HG03159 (cell line): Measurements from ENCODE around the gene PRKCI.
"Not testable (repeated sequence)": the region's sequence is repeated elsewhere in the genome, so short reads cannot be mapped to it uniquely, and the experiment has no call there.

Source experiments
- ATAC-seq: cut with Tn5 transposase; IDR thresholded peaks from one replicate; pipeline ENCODE4 v1.9.1; 2021; ENCODE audit warnings: mild to moderate bottlenecking, moderate library complexity; ENCODE audit not compliant: unreplicated experiment

Gene PRKCI

DNA sequence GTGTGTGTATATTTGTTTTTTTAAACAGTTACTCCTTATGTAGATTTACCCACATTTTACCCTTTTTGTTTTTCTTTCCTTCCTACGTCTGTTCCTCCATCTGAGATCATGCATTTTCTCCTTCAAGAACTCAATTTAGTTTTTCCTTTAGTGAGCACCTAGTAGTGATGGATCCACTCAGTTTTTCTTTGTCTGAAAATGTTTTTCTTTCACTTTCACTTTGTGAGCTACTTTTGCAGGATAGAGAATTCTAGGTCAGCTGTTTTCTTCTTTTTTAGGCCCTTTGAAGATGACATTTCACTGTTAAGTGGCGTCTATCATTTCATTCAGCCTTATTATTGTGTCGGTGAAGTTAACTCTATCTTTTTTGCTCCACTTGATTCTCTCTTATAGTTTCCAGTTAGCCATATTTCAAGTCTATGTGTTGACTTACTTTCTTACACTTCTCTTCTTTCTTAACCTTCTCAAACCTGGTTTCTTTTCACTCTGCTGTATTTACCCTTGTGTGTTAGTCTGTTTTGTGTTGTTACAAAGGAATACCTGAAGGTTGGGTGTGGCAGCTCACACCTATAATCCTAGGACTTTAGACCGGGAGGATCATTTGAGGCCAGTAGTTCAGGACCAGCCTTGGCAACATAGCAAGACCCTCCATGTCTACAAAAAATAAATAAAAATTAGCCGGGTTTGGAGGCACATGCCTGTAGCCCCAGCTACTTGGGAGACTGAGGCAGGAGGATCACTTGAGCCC is 55.8 kb downstream of the PRKCI start:
- no peak for ATAC-seq

DNA sequence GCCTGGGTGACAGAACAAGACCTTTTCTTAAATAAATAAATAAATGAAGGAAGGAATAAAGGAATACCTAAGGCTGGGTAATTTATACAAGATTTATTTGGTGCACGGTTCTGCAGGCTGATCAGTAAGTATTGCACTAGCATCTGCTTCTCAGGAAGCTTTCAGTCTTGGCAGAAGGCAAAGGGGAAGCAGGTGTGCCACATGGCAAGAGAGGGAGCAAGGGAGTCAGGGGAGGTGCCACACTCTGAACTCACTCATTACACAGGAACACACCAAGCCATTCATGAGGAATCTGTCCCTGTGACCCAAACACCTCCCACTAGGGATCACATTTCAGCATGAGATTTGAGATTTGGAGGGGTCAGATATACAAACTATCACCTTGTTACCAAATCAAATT is 56.4 kb downstream of the PRKCI start:
- ATAC-seq, result no peak

DNA sequence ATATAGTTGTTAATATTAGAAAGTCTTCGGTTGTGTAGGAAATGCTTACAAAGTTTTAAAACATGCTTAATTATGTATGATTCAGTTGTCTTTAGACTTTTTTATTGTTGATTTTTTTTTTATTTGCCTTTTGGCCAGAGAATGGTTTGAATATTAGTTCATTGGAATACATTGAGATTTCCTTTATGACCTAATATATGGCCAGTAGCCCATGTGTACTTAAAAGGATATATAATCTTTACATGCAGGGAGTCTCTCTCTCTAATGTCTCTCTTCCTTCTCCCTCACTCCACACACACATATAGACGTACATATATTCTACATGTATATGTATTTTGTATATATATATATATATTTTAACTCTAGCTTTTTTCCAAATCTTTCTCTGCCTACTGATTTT is 68.0 kb downstream of the PRKCI start:
- ATAC-seq, result no peak

DNA sequence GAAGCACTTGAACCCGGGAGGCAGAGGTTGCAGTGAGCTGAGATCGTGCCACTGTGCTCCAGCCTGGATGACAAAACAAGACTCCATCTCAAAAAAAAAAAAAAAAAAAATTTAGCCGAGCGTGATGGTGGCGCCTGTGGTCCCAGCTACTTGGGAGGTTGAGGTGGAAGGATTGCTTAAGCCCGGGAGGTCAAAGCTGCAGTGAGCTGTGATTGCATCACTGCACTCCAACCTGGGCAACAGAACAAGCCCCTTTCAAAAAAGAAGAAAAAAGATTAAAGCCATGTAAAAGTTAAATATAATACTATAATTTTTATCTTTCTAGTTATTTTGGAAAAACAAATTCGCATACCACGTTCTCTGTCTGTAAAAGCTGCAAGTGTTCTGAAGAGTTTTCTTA is 73.4 kb downstream of the PRKCI start:
- no peak for ATAC-seq

DNA sequence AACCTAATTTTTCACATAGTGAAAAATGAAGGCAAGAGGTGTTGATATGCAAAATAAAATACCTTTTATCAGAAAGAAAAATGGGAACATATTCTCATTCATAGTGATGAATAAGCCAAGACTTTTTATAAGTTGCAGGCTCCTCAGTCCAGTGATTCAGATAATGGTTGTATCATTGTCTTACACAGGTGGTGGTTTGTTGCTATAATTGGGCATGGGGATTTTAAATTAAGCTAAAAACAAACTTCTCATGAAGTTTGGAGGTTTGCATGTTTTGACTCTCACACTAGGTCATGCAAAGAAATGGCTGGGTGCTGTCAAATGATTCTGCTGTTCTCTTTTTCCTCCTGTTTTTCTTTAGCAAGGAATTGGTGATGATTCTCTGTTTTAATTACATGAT is 74.5 kb downstream of the PRKCI start:
- no peak for ATAC-seq

DNA sequence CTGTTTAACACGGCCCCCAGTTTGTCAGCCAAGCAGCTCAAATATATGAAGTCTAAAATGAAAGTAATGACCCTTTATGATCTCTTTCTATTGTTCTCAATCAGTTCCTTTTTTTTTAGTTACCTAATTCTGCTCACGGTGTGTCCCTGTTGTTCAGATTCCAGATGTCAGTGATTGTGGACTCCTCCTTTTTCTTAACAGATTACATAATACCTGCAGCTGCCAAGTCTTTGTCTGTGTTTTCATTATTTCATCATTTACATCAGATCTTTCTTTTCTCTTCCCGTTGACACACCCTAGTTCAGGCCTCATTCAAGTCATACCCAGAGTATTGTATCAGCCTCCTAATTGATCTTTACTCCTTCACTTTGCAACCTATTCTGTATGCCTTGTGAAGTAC is 79.2 kb downstream of the PRKCI start:
- ATAC-seq, result no peak

DNA sequence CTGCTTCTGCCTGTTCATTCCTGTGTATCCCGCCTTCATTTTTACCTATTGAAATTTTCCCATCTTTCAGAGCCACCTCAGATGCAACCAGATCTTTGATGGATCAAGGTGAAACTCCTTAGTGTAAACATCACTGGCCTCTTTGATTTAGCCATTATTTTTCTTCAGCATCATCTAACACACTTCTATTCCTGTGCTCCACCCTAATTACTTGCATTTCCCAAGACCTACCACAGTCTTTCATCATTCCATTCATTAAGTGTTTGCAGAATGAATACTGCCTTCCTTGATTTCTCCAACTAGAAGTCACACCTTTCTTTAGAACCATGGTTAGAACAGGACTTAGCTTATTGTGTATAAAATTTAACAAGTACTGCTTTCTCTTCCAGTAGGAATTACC is 79.8 kb downstream of the PRKCI start:
- ATAC-seq, result no peak

DNA sequence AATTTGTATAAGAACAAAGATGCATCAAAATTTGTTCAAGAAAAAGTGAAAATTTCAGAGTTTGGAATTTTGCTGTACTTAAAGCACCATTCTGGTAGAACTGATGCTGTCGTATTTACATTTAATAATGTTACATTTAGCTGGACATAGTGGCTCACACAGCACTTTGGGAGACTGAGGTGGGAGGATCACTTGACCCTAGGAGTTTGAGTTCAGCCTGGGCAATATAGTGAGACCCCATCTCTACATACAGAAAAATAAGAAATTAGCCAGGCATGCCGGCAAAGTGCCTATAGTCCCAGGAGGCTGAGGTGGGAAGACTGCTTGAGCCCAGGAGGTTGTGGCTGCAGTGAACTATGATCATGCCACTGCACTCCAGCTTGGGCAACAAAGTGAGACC is 83.8 kb downstream of the PRKCI start:
- ATAC-seq, result no peak

DNA sequence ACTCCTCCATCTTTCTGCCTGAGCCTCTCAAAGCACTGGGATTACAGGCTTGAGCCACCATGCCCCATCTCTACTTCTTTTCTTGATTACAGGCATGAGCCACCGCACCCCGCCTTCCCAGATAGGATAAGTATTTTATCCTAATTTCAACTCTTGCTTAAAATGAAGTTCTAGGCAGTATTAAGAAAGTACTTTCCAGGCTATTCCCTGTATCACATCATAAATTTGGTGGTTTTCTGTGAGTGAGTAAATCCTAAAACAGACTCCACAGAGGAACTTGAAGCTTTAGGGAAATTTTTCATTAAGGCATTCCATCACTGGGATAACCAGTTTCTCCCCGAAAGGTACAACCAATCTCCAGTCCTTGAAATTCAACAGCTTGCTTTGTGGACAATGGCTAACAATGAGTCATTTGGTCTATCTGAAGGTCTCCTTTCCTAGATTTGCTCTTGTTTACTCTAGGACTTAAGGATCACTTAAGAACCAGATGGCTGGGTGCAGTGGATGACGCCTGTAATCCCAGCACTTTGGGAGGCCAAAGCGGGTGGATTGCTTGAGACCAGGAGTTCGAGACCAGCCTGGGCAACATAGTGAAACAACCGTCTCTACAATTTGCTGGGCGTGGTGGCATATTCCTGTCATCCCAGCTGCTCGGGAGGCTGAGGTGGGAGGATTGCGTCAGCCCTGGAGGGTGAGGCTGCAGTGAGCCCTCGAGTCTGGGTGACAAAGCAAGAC is 85.6 kb downstream of the PRKCI start:
- ATAC-seq, result no peak

DNA sequence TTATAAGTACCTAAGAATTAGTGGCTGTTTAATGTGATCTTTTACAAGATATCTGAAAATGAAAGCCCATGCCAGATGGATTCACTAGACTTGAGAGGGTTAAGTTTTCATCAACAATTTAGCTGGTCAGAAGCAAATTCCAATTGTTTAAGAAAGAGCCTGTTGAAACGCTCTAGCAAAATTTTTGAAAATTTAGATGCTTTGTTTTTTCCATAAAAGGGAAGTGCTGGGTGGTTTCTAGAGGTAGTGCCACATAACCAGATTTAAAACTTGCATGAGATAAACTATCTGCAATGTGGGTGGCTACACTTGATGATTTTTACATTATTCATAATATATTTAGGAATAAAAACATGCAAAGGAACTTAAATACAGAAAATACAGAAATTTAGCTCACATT is 86.8 kb downstream of the PRKCI start:
- no peak for ATAC-seq

DNA sequence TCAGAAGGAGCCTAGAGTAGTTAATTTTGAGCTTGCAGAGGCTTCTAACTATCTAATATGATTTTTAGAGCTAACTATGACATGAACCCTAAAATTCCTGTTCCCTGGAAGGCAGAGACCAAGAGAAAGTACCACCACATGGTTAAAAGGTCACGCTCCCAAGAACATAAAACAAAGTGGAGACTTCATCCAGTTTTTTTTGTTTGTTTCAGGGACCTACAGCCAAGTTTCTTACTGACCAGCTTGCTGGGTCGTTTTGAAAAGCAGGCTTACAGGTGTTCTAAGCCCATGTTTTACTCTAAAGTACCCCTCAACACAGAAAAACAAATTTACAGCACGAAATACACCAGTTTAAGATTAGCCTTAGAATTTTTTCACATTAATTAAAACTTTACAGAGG is 95.7 kb downstream of the PRKCI start:
- no peak for ATAC-seq

DNA sequence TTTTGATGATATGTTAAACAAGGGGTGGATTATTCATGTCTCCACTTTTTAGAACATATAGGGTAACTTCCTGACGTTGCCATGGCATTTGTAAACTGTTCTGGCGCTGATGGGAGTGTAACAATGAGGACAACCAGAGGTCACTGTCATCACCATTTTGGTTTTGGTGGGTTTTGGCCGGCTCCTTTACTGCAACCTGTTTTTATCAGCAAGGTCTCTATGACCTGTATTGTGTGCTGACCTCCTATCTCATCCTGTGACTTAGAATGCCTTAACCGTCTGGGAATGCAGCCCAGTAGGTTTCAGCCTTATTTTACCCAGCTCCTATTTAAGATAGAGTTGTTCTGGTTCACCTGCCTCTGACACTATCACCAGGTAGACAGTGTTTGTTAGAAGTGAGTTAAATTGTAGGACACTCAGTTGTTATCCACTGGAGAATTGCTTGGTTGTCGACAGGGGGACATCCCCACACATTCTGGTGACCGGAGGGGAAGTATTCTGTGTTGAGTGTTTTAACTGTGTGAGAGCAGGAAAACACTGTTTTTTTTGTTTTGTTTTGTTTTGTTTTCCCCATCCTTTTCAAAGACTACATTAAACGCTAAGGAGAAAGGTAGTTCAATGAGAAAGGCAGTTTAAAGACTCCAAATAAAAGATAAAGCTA is 98.4 kb downstream of the PRKCI start:
- no peak for ATAC-seq

DNA sequence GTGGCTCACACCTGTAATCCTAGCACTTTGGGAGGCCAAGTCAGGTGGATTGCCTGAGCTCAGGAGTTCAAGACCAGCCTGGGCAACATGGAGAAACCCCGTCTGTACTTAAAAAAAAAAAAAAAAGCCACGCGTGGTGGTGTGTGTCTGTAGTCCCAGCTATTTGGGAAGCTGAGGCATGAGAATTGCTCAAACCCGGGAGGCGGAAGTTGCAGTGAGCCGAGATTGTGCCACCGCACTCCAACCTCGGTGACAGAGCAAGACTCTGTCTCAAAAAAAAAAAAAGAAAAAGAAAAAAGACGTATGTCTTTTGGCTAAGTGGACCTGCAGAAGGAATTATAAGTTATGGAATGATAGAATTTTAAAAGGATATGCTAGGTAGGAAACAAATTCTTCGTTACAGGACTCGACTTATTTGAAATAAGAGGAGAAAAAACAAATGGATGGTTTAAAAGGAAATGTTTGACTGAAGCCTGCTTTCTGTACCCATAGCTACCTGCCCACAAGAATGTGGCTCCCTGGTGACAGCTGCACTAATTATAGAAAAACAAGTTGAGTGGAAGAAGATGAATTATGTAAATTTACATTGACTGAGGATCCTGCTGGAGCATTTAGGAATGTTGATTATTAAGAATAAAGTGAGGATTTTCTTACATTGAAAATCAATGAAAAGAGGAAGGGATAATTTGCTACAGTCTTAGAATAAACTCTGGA is 99.3 kb downstream of the PRKCI start:
- no peak for ATAC-seq

DNA sequence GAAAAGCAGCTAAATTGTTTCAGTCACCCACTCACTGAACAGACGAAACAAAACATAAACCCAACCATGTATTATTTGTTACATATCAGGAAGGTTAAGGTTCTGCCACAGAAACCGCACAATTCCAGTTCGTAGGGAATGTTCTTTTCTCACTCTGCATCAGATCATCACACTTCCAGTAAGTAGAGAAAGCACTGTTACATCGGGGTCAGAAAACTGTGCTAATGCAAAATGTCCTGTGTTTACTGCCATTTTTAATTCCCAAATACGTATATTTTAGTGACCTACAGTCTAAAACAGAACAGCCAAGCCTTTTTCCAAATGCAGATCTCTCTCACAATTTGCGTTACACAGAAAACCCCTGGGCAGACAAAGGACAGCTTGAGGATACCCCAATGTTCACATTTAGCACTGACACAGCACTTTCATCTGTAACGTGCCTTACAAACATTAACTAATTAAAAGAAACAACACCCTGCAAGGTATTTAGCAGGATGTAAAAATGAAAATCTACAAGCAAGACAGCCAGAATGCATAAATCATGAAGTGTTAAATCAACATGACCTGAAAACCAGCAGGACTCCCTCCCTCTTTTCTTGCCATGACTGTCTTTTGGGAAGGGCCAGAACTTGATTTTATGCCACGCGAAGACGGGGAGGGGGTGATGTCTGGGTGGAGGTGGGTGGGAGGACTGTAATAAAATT is 100.5 kb downstream of the PRKCI start:
- ATAC-seq, result no peak

DNA sequence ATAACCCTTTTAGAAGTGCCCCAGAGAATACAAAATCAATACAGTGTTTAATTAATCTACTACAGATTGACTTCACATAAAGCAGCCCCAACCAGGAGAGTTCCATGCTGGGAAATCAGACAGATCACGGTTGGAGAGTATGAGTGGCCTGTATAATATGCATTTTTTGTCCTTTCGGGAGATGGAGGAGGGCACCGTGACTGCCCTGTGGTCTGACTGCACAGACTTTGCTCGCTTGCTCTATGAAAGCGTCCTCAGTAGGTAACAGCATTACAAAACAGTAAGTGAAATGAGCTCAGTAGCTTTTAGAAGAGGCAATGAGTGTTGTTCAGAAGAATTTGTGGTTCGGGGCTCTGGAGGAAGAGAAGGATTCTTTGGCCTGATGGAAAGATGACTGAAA is 101.1 kb downstream of the PRKCI start:
- no peak for ATAC-seq

DNA sequence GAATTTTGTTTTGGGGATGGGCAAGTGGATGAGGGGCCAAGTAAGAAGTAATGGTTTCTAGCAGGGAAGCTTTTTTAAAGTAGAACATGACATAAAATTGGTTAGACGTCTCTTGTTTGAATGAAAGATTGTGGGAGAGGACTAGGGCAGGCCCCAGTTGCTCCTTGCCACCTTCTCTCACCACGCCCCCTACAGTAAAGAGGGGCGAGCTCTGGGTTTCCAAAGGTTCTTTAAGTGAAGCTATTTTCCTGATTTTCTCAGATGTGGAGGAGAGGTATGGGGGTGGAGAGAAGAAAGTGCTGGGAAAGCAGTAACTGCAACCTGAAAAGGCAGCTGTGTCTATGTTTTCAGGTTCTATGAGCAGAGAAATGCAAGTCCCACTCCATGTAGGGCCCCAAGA is 102.7 kb downstream of the PRKCI start:
- no peak for ATAC-seq

DNA sequence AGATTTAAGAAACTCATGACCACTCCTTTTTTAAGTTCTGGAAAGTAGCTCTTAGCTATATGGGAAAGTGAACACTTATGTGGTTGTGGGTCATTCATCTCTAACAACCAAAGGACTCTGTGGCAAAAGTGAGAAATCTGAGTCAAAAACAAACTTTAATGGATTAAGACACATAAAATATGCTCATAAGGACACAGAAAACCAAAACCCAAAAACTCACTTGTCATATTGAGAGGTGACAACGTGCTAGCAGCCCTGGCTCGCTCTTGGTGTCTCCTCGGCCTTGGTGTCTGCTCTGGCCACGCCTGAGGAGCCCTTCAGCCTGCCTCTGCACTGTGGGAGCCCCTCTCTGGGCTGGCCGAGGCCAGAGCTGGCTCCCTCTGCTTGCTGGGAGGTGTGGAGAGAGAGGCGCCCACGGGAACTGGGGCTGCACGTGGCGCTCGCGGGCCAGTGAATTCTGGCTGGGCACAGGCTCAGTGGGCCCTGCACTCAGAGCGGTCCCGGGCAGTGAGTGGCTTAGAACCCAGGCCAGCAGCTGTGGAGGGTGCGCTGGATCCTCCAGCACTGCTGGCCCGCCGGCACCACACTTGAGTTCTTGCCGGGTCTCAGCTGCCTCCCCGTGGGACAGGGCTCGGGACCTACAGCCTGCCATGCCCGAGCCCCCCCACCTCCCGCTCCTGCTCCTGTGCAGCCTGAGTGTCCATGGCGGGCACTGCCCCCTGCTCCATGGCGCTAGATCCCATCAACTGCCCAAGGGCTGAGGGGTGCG is 105.0 kb downstream of the PRKCI start:
- no peak for ATAC-seq

DNA sequence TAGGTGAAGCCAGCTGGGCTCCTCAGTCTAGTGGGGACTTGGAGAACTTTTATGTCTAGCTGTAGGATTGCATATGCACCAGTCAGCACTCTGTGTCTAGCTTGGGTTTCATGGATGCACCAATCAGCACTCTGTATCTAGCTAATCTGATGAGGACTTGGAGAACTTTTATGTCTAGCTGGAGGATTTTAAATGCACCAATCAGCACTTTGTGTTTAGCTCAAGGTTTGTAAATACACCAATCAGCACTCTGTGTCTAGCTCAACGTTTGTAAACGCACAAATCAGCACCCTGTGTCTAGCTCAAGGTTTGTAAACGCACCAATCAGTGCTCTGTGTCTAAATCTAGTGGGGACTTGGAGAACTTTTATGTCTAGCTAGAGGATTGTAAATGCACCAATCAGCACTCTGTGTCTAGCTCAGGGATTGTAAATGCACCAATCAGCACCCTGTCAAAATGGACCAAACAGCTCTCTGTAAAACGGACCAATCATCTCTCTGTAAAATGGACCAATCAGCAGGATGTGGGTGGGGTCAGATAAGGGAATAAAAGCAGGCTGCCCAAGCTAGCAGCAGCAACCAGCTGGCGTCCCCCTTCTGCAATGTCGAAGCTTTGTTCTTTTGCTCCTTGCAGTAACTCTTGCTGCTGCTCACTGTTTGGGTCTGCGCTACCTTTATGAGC is 105.8 kb downstream of the PRKCI start:
- not testable (repeated sequence) for ATAC-seq

DNA sequence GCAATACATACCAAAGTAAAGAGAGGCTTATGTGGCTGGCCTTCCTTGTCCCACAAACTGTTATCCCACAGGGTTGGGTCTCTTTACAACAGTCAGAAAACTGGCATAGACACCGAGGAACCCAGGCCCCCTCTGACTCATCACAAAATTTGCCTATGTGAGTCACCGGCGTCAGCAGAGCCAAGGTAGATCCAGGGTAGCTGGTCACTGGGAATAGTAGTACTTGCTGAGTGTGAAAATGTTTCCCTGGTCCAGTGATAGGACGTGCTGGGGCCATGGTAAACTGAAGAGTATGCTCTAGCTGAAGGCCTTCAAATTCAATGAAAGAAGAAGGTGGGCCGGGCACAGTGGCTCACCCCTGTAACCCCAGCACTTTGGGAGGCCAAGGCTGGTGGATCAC is 108.1 kb downstream of the PRKCI start:
- no peak for ATAC-seq

DNA sequence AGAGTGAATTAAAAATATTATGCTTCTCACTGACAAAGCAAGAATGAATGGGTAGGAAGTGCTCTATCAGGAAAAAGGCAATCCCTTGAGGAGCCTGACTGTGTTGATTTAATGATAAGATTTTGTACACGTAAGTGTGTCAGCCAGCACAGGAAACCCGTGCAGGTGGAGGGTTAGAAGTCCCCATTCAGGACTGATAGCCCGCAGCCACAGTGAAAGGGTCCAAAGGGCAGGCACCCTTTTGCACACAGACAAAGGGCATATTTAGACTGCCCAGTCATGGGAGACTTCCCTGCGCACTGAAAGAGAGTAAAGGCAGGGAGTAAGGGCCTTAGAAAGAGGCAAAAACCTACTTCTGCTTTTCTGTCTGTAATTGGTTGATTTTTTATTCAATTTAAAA is 108.9 kb downstream of the PRKCI start:
- no peak for ATAC-seq
